H1 (cell line): ENCODE data around the gene BORCS6. TPM values are rescaled to one million over a fixed set of nuclear protein-coding genes. Genes with fewer than 3 reads are reported as not detected.

Experiments
- CTCF ChIA-PET: fragments of 300-600 bp; sonication (Branson Sonifier 250); formaldehyde crosslinking; loops from one replicate; lab custom pipeline; 2021; ENCODE audit not compliant: partially characterized antibody; lab: Charles Lee
- POLR2A ChIA-PET: fragments of 300-600 bp; sonication (Branson Sonifier 250); formaldehyde crosslinking; loops from one replicate; lab custom pipeline; 2021; ENCODE audit warnings: inconsistent platforms; ENCODE audit not compliant: partially characterized antibody; lab: Charles Lee
- DNase-seq, 2 experiments: peaks; one replicate each; pipeline versions ENCODE4 v3.0.0 to v3.0.0-alpha.2; 2010 to 2022; ENCODE audit warnings: low spot score in 2 of 2, low read depth in 1 of 2, mixed read lengths in 1 of 2
- FAIRE-seq: peaks from 2 replicates; lab custom pipeline; 2011; peaks lifted over from hg19 to GRCh38; lab: Jason Lieb, UNC
- H2AFZ ChIP-seq: 2 replicates; pipeline ENCODE4 v1.8.1; 2012; ENCODE audit warnings: low read length, inconsistent platforms
- H2AK5ac ChIP-seq: 2 replicates; pipeline ENCODE4 v1.6.1; 2013; ENCODE audit warnings: low read depth, low read length
- H2BK120ac ChIP-seq: replicated peaks from 2 replicates; pipeline ENCODE3; 2013; ENCODE audit warnings: low read depth, low read length, inconsistent platforms
- H2BK12ac ChIP-seq: 2 replicates; pipeline ENCODE4 v1.6.1; 2013; ENCODE audit warnings: low read depth, low read length
- H2BK15ac ChIP-seq: 2 replicates; pipeline ENCODE4 v1.6.1; 2013; ENCODE audit warnings: low read length
- H2BK20ac ChIP-seq: 2 replicates; pipeline ENCODE4 v1.6.1; 2013; ENCODE audit warnings: low read length
- H2BK5ac ChIP-seq: 2 replicates; pipeline ENCODE4 v1.6.1; 2013; ENCODE audit warnings: low read depth, low read length
- H3K14ac ChIP-seq: 2 replicates; pipeline ENCODE4 v1.6.1; 2013; ENCODE audit warnings: inconsistent platforms; ENCODE audit not compliant: insufficient read length
- H3K18ac ChIP-seq: 2 replicates; pipeline ENCODE4 v1.6.1; 2013; ENCODE audit warnings: low read length; ENCODE audit errors: extremely low read depth
- H3K23ac ChIP-seq: 2 replicates; pipeline ENCODE4 v1.6.1; 2013; ENCODE audit warnings: inconsistent platforms; ENCODE audit not compliant: insufficient read length
- H3K23me2 ChIP-seq: 2 replicates; pipeline ENCODE4 v1.6.1; 2013; ENCODE audit warnings: low read depth, low read length
- H3K27ac ChIP-seq: 2 replicates; pipeline ENCODE4 v1.6.1; 2011; ENCODE audit warnings: low read depth, low read length, inconsistent platforms
- H3K27me3 ChIP-seq, 4 experiments: replicated peaks in 1 of 4; 1 replicate in 1 of 4; 2 replicates in 3 of 4; pipeline versions ENCODE4 v1.6.1 to v1.8.1; 2011 to 2013; ENCODE audit warnings: low read length in 3 of 4, mild to moderate bottlenecking in 3 of 4, inconsistent platforms in 2 of 4, mixed read lengths in 2 of 4, moderate library complexity in 1 of 4; ENCODE audit not compliant: control insufficient read depth in 3 of 4, insufficient read depth in 3 of 4; ENCODE audit errors: extremely low read depth in 1 of 4
- H3K36me3 ChIP-seq, 4 experiments: 2 replicates each; pipeline versions ENCODE4 v1.6.1 to v1.8.1; 2011 to 2013; ENCODE audit warnings: mild to moderate bottlenecking in 4 of 4, low read length in 3 of 4, moderate library complexity in 2 of 4, control low read depth in 1 of 4, inconsistent platforms in 1 of 4; ENCODE audit not compliant: insufficient read depth in 4 of 4, control insufficient read depth in 2 of 4
- H3K4ac ChIP-seq: replicated peaks from 2 replicates; pipeline ENCODE3; 2013; ENCODE audit warnings: low read length, low read depth, mixed read lengths, inconsistent platforms; ENCODE audit not compliant: insufficient read length
- H3K4me1 ChIP-seq, 4 experiments: replicated peaks in 1 of 4; 1 replicate in 1 of 4; 2 replicates in 3 of 4; pipeline versions ENCODE4 v1.6.1 to v1.8.1; 2011 to 2013; ENCODE audit warnings: low read length in 3 of 4, inconsistent platforms in 2 of 4, mixed read lengths in 1 of 4; ENCODE audit not compliant: insufficient read depth in 4 of 4, control insufficient read depth in 3 of 4
- H3K4me2 ChIP-seq, 2 experiments: 2 replicates each; pipeline versions ENCODE4 v1.6.1 to v1.8.1; 2011 to 2013; ENCODE audit warnings: low read depth in 2 of 2, low read length in 2 of 2, control low read depth in 1 of 2, inconsistent platforms in 1 of 2, mild to moderate bottlenecking in 1 of 2; ENCODE audit not compliant: insufficient read depth in 1 of 2
- H3K4me3 ChIP-seq, 4 experiments: fragments of 200-600, 300-600 bp in 1 of 4; sonication (generic), shearing (Covaris generic), sonication (Bioruptor Twin) in 1 of 4; 2 replicates each; pipeline versions ENCODE4 v1.5.1 to v1.8.1; 2011 to 2016; ENCODE audit warnings: low read length in 4 of 4, low read depth in 3 of 4, control low read depth in 2 of 4, inconsistent platforms in 2 of 4, mild to moderate bottlenecking in 2 of 4, mixed read lengths in 1 of 4, moderate library complexity in 1 of 4; ENCODE audit not compliant: insufficient read depth in 2 of 4; ENCODE audit errors: extremely low read depth in 1 of 4
- H3K56ac ChIP-seq: replicated peaks from 2 replicates; pipeline ENCODE3; 2013; ENCODE audit warnings: low read depth, mild to moderate bottlenecking, mixed read lengths, low read length, inconsistent platforms; ENCODE audit not compliant: insufficient read length
- H3K79me1 ChIP-seq: 2 replicates; pipeline ENCODE4 v1.6.1; 2013; ENCODE audit warnings: low read depth, low read length, control low read depth
- H3K79me2 ChIP-seq, 2 experiments: 2 replicates each; pipeline versions ENCODE4 v1.6.1 to v1.8.1; 2012 to 2013; ENCODE audit warnings: low read length in 2 of 2, mild to moderate bottlenecking in 2 of 2, inconsistent platforms in 1 of 2; ENCODE audit not compliant: insufficient read depth in 2 of 2, control insufficient read depth in 1 of 2
- H3K9ac ChIP-seq, 4 experiments: replicated peaks in 1 of 4; 1 replicate in 1 of 4; 2 replicates in 3 of 4; pipeline versions ENCODE4 v1.6.1 to v1.8.1; 2011 to 2013; ENCODE audit warnings: low read depth in 3 of 4, low read length in 3 of 4, control low read depth in 2 of 4, mild to moderate bottlenecking in 2 of 4, moderate library complexity in 2 of 4, inconsistent platforms in 1 of 4; ENCODE audit errors: extremely low read depth in 1 of 4
- H3K9me3 ChIP-seq, 2 experiments: 2 replicates each; pipeline versions ENCODE4 v1.6.1 to v1.8.1; 2012 to 2013; ENCODE audit warnings: mild to moderate bottlenecking in 2 of 2, moderate library complexity in 2 of 2, control low read depth in 1 of 2, inconsistent platforms in 1 of 2, low read depth in 1 of 2, low read length in 1 of 2, mixed read lengths in 1 of 2; ENCODE audit not compliant: insufficient read depth in 2 of 2
- H4K20me1 ChIP-seq, 2 experiments: replicated peaks in 1 of 2; 2 replicates each; pipeline versions ENCODE3 to v1.8.1; 2011 to 2013; ENCODE audit warnings: inconsistent platforms in 2 of 2, low read length in 2 of 2, mild to moderate bottlenecking in 1 of 2; ENCODE audit not compliant: insufficient read depth in 2 of 2, control insufficient read depth in 1 of 2
- H4K5ac ChIP-seq: 2 replicates; pipeline ENCODE4 v1.6.1; 2013; ENCODE audit warnings: low read length, low read depth, mixed read lengths, inconsistent platforms; ENCODE audit not compliant: insufficient read length
- H4K8ac ChIP-seq: 2 replicates; pipeline ENCODE4 v1.8.0; 2013; ENCODE audit warnings: mild to moderate bottlenecking, moderate library complexity, low read length, inconsistent platforms; ENCODE audit not compliant: insufficient read depth; ENCODE audit errors: extremely low read depth
- H4K91ac ChIP-seq: replicated peaks from 2 replicates; pipeline ENCODE3; 2013; ENCODE audit warnings: low read length, mixed read lengths, inconsistent platforms; ENCODE audit not compliant: insufficient read length
- ASH2L ChIP-seq: fragments of 200-600, 300-600 bp; sonication (generic); IDR thresholded peaks from one replicate; pipeline ENCODE4 v1.7.1; 2017; ENCODE audit warnings: low read length
- JUN ChIP-seq: IDR thresholded peaks from 2 replicates; pipeline ENCODE4 v1.6.1; 2011; ENCODE audit warnings: low read depth, mild to moderate bottlenecking, improper control_type of control experiment, low read length
- SAP30 ChIP-seq: fragments of 300-600 bp; sonication (generic); IDR thresholded peaks from 2 replicates; pipeline ENCODE4 v1.7.1; 2012; ENCODE audit warnings: low read length, moderate library complexity, mild to moderate bottlenecking, inconsistent platforms; ENCODE audit not compliant: insufficient read depth, insufficient replicate concordance
- SIN3A ChIP-seq, 2 experiments: IDR thresholded peaks in 1 of 2; conservative IDR thresholded peaks in 1 of 2; 2 replicates each; pipeline ENCODE4 v1.6.1; 2011 to 2012; ENCODE audit warnings: low read length in 2 of 2, improper control_type of control experiment in 1 of 2, low read depth in 1 of 2, mild to moderate bottlenecking in 1 of 2
- WGBS, 2 experiments: shearing (Covaris generic) in 1 of 2; methylation state at CpG; one replicate each; pipeline versions ENCODE4 v1.1.6 to v1.1.7; 2013 to 2015; ENCODE audit warnings: low lambda C conversion rate in 2 of 2, mixed read lengths in 2 of 2, inconsistent platforms in 1 of 2, low coverage in 1 of 2, missing lambda C conversion rate in 1 of 2; ENCODE audit not compliant: insufficient replicate concordance in 2 of 2, insufficient coverage in 1 of 2, insufficient read length in 1 of 2; ENCODE audit errors: extremely low coverage in 1 of 2, missing lambda C conversion rate in 1 of 2; 5-methylcytosine and 5-hydroxymethylcytosine counted together
- long read RNA-seq, 2 experiments: library from RNA in 1 of 2; library from capped mRNA in 1 of 2; stranded (forward); transcript quantifications; one replicate each; pipeline ENCODE4 v2.0.0, GENCODE V29; 2021; ENCODE audit warnings: inconsistent platforms in 1 of 2
- polyA minus RNA-seq, 3 experiments: library from RNA; depleted of rRNA, polyadenylated mRNA; stranded (reverse); fragments of >200 nt; gene quantifications; 1 replicate in 2 of 3; 2 replicates in 1 of 3; pipeline ENCODE4 v1.2.3, GENCODE V29; 2011
- polyA plus RNA-seq, 7 experiments: library from polyadenylated mRNA; depleted of rRNA in 3 of 7; stranded (reverse) in 5 of 7; unstranded in 2 of 7; fragments of >200 nt in 5 of 7; fragments of 200-250 nt in 2 of 7; gene quantifications; 1 replicate in 5 of 7; 2 replicates in 1 of 7; 4 replicates in 1 of 7; pipeline versions ENCODE4 v1.2.1 to v1.2.3, GENCODE V29; 2011 to 2013; ENCODE audit warnings: missing spikeins in 2 of 7, mixed read lengths in 2 of 7
- total RNA-seq: library from RNA; stranded (reverse); fragmentation: NEBNext Ultra II Directional; extraction: Animal tissue kit (Norgen Biotek cat#: 25700); gene quantifications from 2 replicates; pipeline ENCODE4 v1.2.1, GENCODE V29; 2021

Gene BORCS6
- total RNA-seq (3.6 and 4.6 TPM in 2 replicates), polyA plus RNA-seq (2011; rRNA removed) (3.3 and 3.8 TPM in 2 replicates), polyA minus RNA-seq (2011; rRNA and poly(A)+ RNA removed) (1.3 and 1.9 TPM in 2 replicates)
- 3.7 TPM for polyA plus RNA-seq (2011; cell fraction: cytosol; rRNA removed)
- polyA plus RNA-seq (2011; cell fraction: nucleus; rRNA removed): 2.7 TPM
- polyA plus RNA-seq (2012, experiment 1 of 2): 2.3 to 3.4 TPM (median 2.8 TPM) in 4 replicates
- polyA plus RNA-seq (2012, experiment 2 of 2): 3.8 TPM
- polyA plus RNA-seq (2013, experiment 1 of 2): 2.2 TPM
- polyA plus RNA-seq (2013, experiment 2 of 2): 2.2 TPM
- polyA minus RNA-seq (2011; cell fraction: cytosol; rRNA and poly(A)+ RNA removed): 3.7 TPM
- 2.2 TPM for polyA minus RNA-seq (2011; cell fraction: nucleus; rRNA and poly(A)+ RNA removed)
- long read RNA-seq, experiment 1, transcript BORCS6-201 (1 exons, 2,575 nt): major isoform, 5 of 5 reads
- long read RNA-seq, experiment 1, partial matches to known transcripts: 0 of 5 reads
- long read RNA-seq, experiment 1, other reads (novel, unspliced or antisense): 0 of 5 reads
- long read RNA-seq, experiment 2: 0 reads

DNA sequence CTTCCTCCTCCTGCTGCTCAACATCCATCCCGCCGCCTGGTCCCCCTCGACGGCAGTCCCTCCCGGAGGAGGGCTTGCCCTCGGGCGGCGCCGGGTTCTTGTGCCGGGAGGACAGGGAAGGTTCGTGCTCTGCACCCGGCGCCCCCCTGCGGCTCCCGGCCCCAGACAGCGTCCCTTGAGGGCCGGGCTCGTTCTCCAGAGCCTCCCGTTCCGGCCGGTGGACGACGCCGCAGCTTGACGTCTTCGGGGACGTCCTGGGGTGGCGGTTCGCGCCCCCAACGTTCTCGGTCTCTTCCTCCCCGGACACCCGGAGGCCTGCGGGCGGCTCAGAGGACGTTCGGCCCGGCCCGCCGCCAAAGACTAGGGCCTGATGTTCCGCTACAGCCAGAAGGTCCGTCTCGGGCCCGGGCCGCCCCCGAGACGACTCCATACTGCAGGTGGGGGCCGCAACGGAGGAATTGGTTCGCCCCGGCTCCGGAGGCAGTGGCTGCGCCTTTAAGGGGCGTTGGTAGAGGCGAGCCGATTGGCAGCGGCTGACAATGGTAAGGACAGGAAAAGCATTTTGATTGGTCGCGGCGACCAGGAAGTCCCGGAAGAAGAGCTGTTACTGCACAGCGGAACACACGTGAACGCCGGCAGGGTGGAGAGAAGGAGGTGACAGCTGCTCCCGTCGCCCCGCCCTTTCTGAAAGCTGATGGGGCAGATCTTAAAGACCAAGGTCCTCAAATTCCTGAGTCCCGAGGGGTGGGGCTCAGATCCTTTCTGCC is at the start of gene BORCS6:
TSS of gene BORCS6 (minus strand) at position 470 of the 767 bp plus-strand sequence. CDS start at position 430, 40 bp downstream.
- peak within 1 kb of the TSS in 3 of 4 experiments; percentile 20 to 66 (median 25); a peak in 3 of 7 replicates for H3K9ac ChIP-seq
- H3K4me1 ChIP-seq: peaks cover 4 to 21% (median 10%) of the 10 kb centered on the region in 4 experiments; a peak in 6 of 7 replicates
- H3K27ac ChIP-seq: no peak within 1 kb of the TSS
- peak within 1 kb of the TSS; percentile 59 to 89 (median 78) for H3K4me3 ChIP-seq
- no peak within 1 kb of the TSS for H2BK20ac ChIP-seq
- H3K23me2 ChIP-seq: peaks cover 17% of the 10 kb centered on the region
- CTCF ChIA-PET: interaction anchor here (1.4 to 2.5 kb wide), 5 partner anchors 12 to 111 kb away, joined by 3 to 8 read pairs (median 5); partner anchors contain the start of genes ALOXE3 and PFAS
- no peaks in the 10 kb centered on the region for H3K9me3 ChIP-seq
- POLR2A ChIA-PET: interaction anchor here (0.9 to 19.9 kb wide), 16 partner anchors 13 to 60 kb away, joined by 3 to 373 read pairs (median 5); partner anchors contain the start of genes AURKB, PER1, TMEM107 and VAMP2
- FAIRE-seq (no peak), DNase-seq (peak; percentile 87)
- H3K14ac ChIP-seq: no peak within 1 kb of the TSS
- H3K27me3 ChIP-seq: peaks cover 2 to 17% (median 11%) of the 10 kb centered on the region in 4 experiments
- H3K56ac ChIP-seq: no peak within 1 kb of the TSS
- no peak within 1 kb of the TSS for H2AFZ ChIP-seq
- no peak within 1 kb of the TSS for H2BK12ac ChIP-seq
- H2AK5ac ChIP-seq: peak within 1 kb of the TSS; percentile 31; the same call in 1 of the 2 replicates
- no peak within 1 kb of the TSS; the same call in none of the 2 replicates for H4K8ac ChIP-seq
- H3K79me2 ChIP-seq: no peaks in the 10 kb centered on the region
- peaks cover 2 to 6% of the 10 kb centered on the region in 2 experiments for H4K20me1 ChIP-seq
- H3K18ac ChIP-seq: 0 out of 2 replicates have a peak within 1 kb of the TSS, but pooled peaks have one; percentile 13
- H4K5ac ChIP-seq: no peak within 1 kb of the TSS
- peak within 1 kb of the TSS; percentile 95 for H2BK15ac ChIP-seq
- WGBS, 2 experiments: 2% methylated on average over 43 of the region's 70 CpGs; no CpG with 5 or more reads in 1 of the 2 experiments
- no peaks in the 10 kb centered on the region for H3K36me3 ChIP-seq
- no peaks in the 10 kb centered on the region for H3K79me1 ChIP-seq
- H2BK5ac ChIP-seq: peak within 1 kb of the TSS; percentile 37
- H3K4ac ChIP-seq: no peak within 1 kb of the TSS
- H3K4me2 ChIP-seq: peak within 1 kb of the TSS; percentile 86 to 96
- H2BK120ac ChIP-seq: peak within 1 kb of the TSS; percentile 77
- H3K23ac ChIP-seq: no peak within 1 kb of the TSS
- no peak within 1 kb of the TSS for H4K91ac ChIP-seq
- TF ChIP-seq JUN (no peak), ASH2L (peak; percentile 67), SAP30 (peak; percentile 78), SIN3A (conservative IDR thresholded peaks at IDR 0.05 in 1 of 2, IDR thresholded peaks at IDR 0.05 in 1 of 2; ENCODE audit: low read depth in 1 of 2, low read length in 2 of 2) (peak; percentile 91 to 97; a peak in 3 of 4 replicates)
